Hepatocyte (in vitro differentiated cells): ENCODE measurements around the gene CXCL5. TPM values are rescaled to one million over a fixed set of nuclear protein-coding genes. Genes with fewer than 3 reads are reported as not detected.

Experiments
- DNase-seq: peaks from one replicate; pipeline ENCODE4 v3.0.0-alpha.2; 2016; ENCODE audit warnings: low spot score
- H2AFZ ChIP-seq: fragments of 200-600 bp; sonication (generic); 2 replicates; pipeline ENCODE4 v1.6.0; 2016; ENCODE audit warnings: antibody characterized with exemption, mild to moderate bottlenecking
- H3K27ac ChIP-seq: fragments of 200-600 bp; sonication (generic); 2 replicates; pipeline ENCODE4 v1.5.1; 2016; ENCODE audit warnings: mild to moderate bottlenecking
- H3K27me3 ChIP-seq: fragments of 200-600 bp; sonication (generic); 2 replicates; pipeline ENCODE4 v1.6.1; 2016
- H3K36me3 ChIP-seq: fragments of 200-600 bp; sonication (generic); replicated peaks from 2 replicates; pipeline ENCODE4 v1.5.1; 2016; ENCODE audit warnings: low read depth; ENCODE audit not compliant: insufficient read depth
- H3K4me1 ChIP-seq: fragments of 200-600 bp; sonication (generic); 2 replicates; pipeline ENCODE4 v1.5.1; 2016; ENCODE audit warnings: mild to moderate bottlenecking, moderate library complexity; ENCODE audit not compliant: insufficient read depth
- H3K4me2 ChIP-seq: fragments of 200-600 bp; sonication (generic); 2 replicates; pipeline ENCODE4 v1.6.0; 2016
- H3K4me3 ChIP-seq: fragments of 200-600 bp; sonication (generic); 2 replicates; pipeline ENCODE4 v1.5.1; 2016; ENCODE audit warnings: mild to moderate bottlenecking
- H3K79me2 ChIP-seq: fragments of 200-600 bp; sonication (generic); 2 replicates; pipeline ENCODE4 v1.6.0; 2017; ENCODE audit warnings: mild to moderate bottlenecking
- H3K9me2 ChIP-seq: fragments of 200-600 bp; sonication (generic); replicated peaks from 2 replicates; pipeline ENCODE4 v1.6.0; 2017; ENCODE audit warnings: mild to moderate bottlenecking; ENCODE audit not compliant: insufficient read depth
- H3K9me3 ChIP-seq: fragments of 200-600 bp; sonication (generic); 2 replicates; pipeline ENCODE4 v1.5.1; 2016; ENCODE audit warnings: low read depth, mild to moderate bottlenecking
- H4K20me1 ChIP-seq: fragments of 200-600 bp; sonication (generic); 2 replicates; pipeline ENCODE4 v1.6.0; 2016; ENCODE audit warnings: mild to moderate bottlenecking; ENCODE audit not compliant: insufficient read depth, poor library complexity, severe bottlenecking
- EZH2 ChIP-seq: fragments of 200-600 bp; sonication (generic); IDR thresholded peaks from 2 replicates; pipeline ENCODE4 v1.6.1; 2016; ENCODE audit warnings: antibody characterized with exemption, mild to moderate bottlenecking, borderline replicate concordance
- EZH2phosphoT487 ChIP-seq: fragments of 200-600 bp; sonication (generic); IDR thresholded peaks from one replicate; pipeline ENCODE4 v1.6.1; 2018; ENCODE audit warnings: antibody characterized with exemption, mild to moderate bottlenecking, low read depth, moderate library complexity; ENCODE audit not compliant: unreplicated experiment, severe bottlenecking
- WGBS: methylation state at CpG from one replicate; pipeline ENCODE4 v1.1.6; 2016; ENCODE audit warnings: low lambda C conversion rate; ENCODE audit errors: missing lambda C conversion rate; 5-methylcytosine and 5-hydroxymethylcytosine counted together
- polyA plus RNA-seq: library from polyadenylated mRNA; unstranded; fragments of >200 nt; fragmentation: Nextera tagmentation; extraction: Ambion mirVana; gene quantifications from 2 replicates; pipeline ENCODE4 v1.2.1, GENCODE V29; 2016
- total RNA-seq: library from RNA; depleted of rRNA; stranded (reverse); fragments of >200 nt; gene quantifications from 2 replicates; pipeline ENCODE4 v1.2.3, GENCODE V29; 2014
- TF ChIP-seq, protein P1 (sequence below): fragments of 200-600 bp; sonication (generic); IDR thresholded peaks from 2 replicates; pipeline ENCODE4 v1.5.1; 2016; ENCODE audit warnings: antibody characterized with exemption, mild to moderate bottlenecking; ENCODE audit not compliant: poor library complexity

The CXCL5 gene
- total and polyA plus RNA-seq, 2 experiments from 2014 or later, result 31.3 to 31.9 TPM

DNA sequence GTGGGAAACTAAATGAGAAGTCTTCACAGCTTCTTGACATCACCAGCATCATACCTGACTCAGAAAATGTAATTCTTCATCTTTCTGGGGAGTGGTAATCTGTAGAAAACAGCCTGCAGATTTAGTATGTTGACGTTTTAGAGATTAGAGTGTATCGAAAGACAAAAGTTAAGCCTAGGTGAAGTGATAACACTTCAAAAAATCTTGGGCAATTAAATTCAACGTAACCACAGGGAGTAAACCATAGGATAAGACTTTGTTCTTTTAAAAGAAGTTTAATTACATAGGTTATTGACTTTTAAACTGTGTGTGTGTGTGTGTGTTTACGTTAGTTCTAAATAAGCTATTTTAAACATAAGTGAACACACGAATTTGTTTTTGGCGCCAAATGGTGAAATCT lies 1.8 kb upstream of the CXCL5 start:
- 49% methylated on average over 6 of the region's 6 CpGs for WGBS
- Histone ChIP-seq H4K20me1 (no peaks in the 10 kb centered on the region), H3K4me3 (no peak overlapping the region)

DNA sequence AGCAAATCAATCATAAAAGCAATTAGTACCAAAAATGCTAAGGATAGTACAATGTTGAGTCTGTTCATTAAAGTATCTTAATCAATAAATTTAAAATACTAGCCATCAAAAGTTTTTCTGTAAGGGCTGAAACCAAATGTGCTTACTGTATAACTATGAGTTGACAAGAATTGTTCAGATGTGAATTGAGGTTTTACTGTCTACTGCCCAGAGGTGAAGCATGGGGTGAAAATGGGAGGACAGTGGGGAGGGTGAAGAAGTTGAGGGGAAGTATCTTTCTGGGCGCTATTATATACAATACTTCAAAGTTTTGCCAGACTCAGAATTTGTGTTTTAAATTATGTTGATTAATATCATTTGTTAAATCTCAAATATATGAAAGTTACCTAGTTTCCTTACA lies 6.4 kb downstream of the CXCL5 start:
- Histone ChIP-seq H3K9me2 (no peaks in the 10 kb centered on the region), H3K4me2 (no peak overlapping the region), H3K4me3 (no peak overlapping the region), H3K27ac (no peak overlapping the region), H2AFZ (no peak overlapping the region), H4K20me1 (no peaks in the 10 kb centered on the region), H3K4me1 (no peaks in the 10 kb centered on the region), H3K27me3 (peaks cover under 1% of the 10 kb centered on the region), H3K36me3 (no peaks in the 10 kb centered on the region), H3K9me3 (no peaks in the 10 kb centered on the region), H3K79me2 (no peaks in the 10 kb centered on the region)
- 77% methylated on average over 1 of the region's 1 CpG for WGBS
- no peak for TF ChIP-seq EZH2
- TF ChIP-seq EZH2phosphoT487, result no peak
- TF ChIP-seq, protein P1, sequence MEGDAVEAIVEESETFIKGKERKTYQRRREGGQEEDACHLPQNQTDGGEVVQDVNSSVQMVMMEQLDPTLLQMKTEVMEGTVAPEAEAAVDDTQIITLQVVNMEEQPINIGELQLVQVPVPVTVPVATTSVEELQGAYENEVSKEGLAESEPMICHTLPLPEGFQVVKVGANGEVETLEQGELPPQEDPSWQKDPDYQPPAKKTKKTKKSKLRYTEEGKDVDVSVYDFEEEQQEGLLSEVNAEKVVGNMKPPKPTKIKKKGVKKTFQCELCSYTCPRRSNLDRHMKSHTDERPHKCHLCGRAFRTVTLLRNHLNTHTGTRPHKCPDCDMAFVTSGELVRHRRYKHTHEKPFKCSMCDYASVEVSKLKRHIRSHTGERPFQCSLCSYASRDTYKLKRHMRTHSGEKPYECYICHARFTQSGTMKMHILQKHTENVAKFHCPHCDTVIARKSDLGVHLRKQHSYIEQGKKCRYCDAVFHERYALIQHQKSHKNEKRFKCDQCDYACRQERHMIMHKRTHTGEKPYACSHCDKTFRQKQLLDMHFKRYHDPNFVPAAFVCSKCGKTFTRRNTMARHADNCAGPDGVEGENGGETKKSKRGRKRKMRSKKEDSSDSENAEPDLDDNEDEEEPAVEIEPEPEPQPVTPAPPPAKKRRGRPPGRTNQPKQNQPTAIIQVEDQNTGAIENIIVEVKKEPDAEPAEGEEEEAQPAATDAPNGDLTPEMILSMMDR, result no peak
- no peak for DNase-seq

More for the DNA sequence above, 1.8 kb upstream of the CXCL5 start:
- peaks cover 8% of the 10 kb centered on the region for H3K4me1 ChIP-seq
- no peaks in the 10 kb centered on the region for H3K9me2 ChIP-seq
- H3K27me3 ChIP-seq, result peaks cover 16% of the 10 kb centered on the region
- H3K4me2 ChIP-seq, result no peak overlapping the region
- H3K9me3 ChIP-seq, result no peaks in the 10 kb centered on the region
- no peak for DNase-seq
- no peaks in the 10 kb centered on the region for H3K79me2 ChIP-seq
- H2AFZ ChIP-seq, result no peak overlapping the region
- H3K27ac ChIP-seq, result no peak overlapping the region
- TF ChIP-seq EZH2 (no peak), EZH2phosphoT487 (no peak)
- TF ChIP-seq, protein P1, result no peak
- no peaks in the 10 kb centered on the region for H3K36me3 ChIP-seq

DNA sequence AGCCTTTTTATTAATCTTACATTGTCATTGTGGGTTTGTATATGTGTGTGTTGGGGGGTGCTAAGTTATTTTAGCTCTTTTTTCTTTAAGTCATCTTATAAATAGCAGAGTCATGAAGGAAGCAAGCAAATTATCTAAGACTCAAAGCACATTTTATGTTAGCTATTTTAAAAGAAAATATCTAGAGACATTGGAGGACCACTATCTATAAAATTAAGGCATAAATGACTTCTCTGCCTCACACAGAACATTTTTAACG lies 6.8 kb downstream of the CXCL5 start:
- H3K4me1 ChIP-seq, result no peaks in the 10 kb centered on the region
- no peaks in the 10 kb centered on the region for H3K27me3 ChIP-seq
- H3K27ac ChIP-seq, result no peak overlapping the region
- no peaks in the 10 kb centered on the region for H3K36me3 ChIP-seq
- no peak overlapping the region for H2AFZ ChIP-seq
- H4K20me1 ChIP-seq, result no peaks in the 10 kb centered on the region
- H3K9me3 ChIP-seq, result no peaks in the 10 kb centered on the region
- H3K4me2 ChIP-seq, result no peak overlapping the region
- no peak for DNase-seq
- TF ChIP-seq EZH2 (no peak), EZH2phosphoT487 (no peak)
- TF ChIP-seq, protein P1, result no peak
- no peaks in the 10 kb centered on the region for H3K9me2 ChIP-seq
- no peaks in the 10 kb centered on the region for H3K79me2 ChIP-seq
- no peak overlapping the region for H3K4me3 ChIP-seq
- WGBS, result 94% methylated on average over 1 of the region's 1 CpG
